DMS79 treated with DMSO at 0.1 percent for 48 hours (cell line): ENCODE measurements around the gene SETD1A.

ENCODE experiments used
- DNase-seq: peaks from one replicate; lab custom pipeline; 2025; lab: John Stamatoyannopoulos, UW

SETD1A gene

GRCh38 chr16:30982548-30983288 lies 25.2 kb downstream of the SETD1A start:
- DNase-seq = no peak

- no peak for DNase-seq
These were observed 25.8 kb downstream of the SETD1A start for GRCh38 chr16:30983289-30983889.

GRCh38 chr16:30983898-30984610 lies 26.5 kb downstream of the SETD1A start:
- no peak for DNase-seq

GRCh38 chr16:30984669-30985400 lies 27.3 kb downstream of the SETD1A start, which contains the start of gene HSD3B7:
TSS of gene HSD3B7 (plus strand) at chr16:30985207. CDS start at chr16:30985659, 452 bp downstream.
- peak; percentile 65 for DNase-seq

- DNase-seq = peak; percentile 46
These were observed 28.0 kb downstream of the SETD1A start for GRCh38 chr16:30985401-30986128.

GRCh38 chr16:30986129-30986991 lies 28.8 kb downstream of the SETD1A start:
- DNase-seq = no peak

GRCh38 chr16:30987581-30988190 lies 30.1 kb downstream of the SETD1A start:
- DNase-seq = no peak

- DNase-seq = no peak
These were observed 32.0 kb downstream of the SETD1A start for GRCh38 chr16:30989469-30990047.

- no peak for DNase-seq
These were observed 32.6 kb downstream of the SETD1A start for GRCh38 chr16:30990105-30990504.

GRCh38 chr16:30991052-30991451 lies 33.5 kb downstream of the SETD1A start:
- no peak for DNase-seq

- DNase-seq = no peak
These were observed 34.8 kb downstream of the SETD1A start for GRCh38 chr16:30992276-30992780.

- no peak for DNase-seq
These were observed 35.6 kb downstream of the SETD1A start for GRCh38 chr16:30992931-30993816.

GRCh38 chr16:30995927-30996323 lies 38.4 kb downstream of the SETD1A start:
- DNase-seq = no peak

- no peak for DNase-seq
These were observed 38.9 kb downstream of the SETD1A start for GRCh38 chr16:30996324-30996984.

- DNase-seq = peak; percentile 41
These were observed 39.6 kb downstream of the SETD1A start for GRCh38 chr16:30996985-30997724.

- DNase-seq = no peak
These were observed 40.5 kb downstream of the SETD1A start for GRCh38 chr16:30997725-30998711.
